IgD-negative memory B cell (primary cell): ENCODE data around the gene CEP128. TPM values are rescaled to one million over a fixed set of nuclear protein-coding genes. Genes with fewer than 3 reads are reported as not detected.

Experiments used
- H3K27ac Mint-ChIP-seq, 3 donors: one replicate each; pipeline ENCODE4 v1.8.0; 2020 to 2022; ENCODE audit warnings: mild to moderate bottlenecking in 3 of 3, mixed read lengths in 3 of 3, moderate library complexity in 1 of 3
- H3K27me3 Mint-ChIP-seq: one replicate; pipeline ENCODE4 v1.8.0; 2021; ENCODE audit warnings: mixed read lengths
- H3K36me3 Mint-ChIP-seq: one replicate; pipeline ENCODE4 v1.8.0; 2020; ENCODE audit warnings: mild to moderate bottlenecking, mixed read lengths
- H3K4me1 Mint-ChIP-seq, 3 donors: one replicate each; pipeline ENCODE4 v1.8.0; 2020 to 2022; ENCODE audit warnings: mixed read lengths in 3 of 3, mild to moderate bottlenecking in 1 of 3
- H3K4me3 Mint-ChIP-seq, 4 donors: one replicate each; pipeline ENCODE4 v1.8.0; 2020 to 2022; ENCODE audit warnings: mild to moderate bottlenecking in 4 of 4, mixed read lengths in 4 of 4, moderate library complexity in 3 of 4
- H3K9me3 Mint-ChIP-seq, 3 donors: one replicate each; pipeline ENCODE4 v1.8.0; 2020 to 2021; ENCODE audit warnings: mixed read lengths in 3 of 3, mild to moderate bottlenecking in 1 of 3
- polyA plus RNA-seq: library from polyadenylated mRNA; unstranded; fragments of 300-500 nt; fragmentation: Illumina TruSeq; gene quantifications from one replicate; pipeline ENCODE4 v1.2.3, GENCODE V29; 2021

The CEP128 gene
- polyA plus RNA-seq = 2.8 TPM

DNA sequence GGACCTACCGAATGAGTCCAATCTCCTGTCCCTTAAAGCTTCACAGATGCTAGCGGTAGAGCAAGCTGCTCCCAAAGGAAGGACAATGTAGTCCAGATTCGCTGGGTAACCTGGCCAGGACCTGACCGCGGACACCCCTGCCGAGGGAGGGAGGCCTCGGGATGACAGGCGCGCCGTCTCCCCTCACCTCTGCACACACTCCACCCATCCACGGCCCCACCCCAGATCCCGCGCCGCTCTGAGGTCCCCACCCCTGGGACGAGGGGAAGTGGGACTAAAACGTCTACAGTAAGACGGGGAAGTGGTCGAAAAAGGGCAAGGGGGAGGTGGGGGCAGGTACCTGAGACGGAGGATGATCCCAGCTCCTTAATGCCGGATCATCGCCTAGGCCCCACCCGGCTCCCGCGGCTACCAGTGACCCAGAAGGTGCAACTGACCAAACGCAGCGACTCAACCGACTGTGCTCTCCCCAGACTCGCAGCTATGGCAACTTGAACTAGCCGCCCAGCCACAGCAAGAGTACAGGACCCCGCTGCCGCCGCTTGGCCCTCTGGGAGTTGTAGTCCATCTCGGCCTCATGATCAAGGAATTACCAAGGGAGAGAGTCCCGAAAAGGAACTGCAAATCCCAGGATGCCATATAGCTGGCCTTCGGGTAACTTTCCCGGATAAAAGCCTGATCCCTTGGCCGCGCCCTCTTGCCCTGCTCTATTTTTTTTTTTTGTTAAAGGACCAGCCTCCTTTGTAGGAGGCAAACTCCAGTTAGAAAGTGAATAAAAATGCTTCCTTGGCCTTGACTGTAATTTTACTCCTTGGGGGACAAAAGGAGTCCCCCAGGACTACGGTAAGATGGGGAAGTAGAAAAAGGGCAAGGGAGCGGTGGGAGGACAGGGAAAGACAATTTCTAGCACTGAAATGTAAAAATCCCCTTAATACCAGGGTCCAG is at the start of gene CEP128:
Gene CEP128, minus strand, starts transcription at position 498 of the 945 bp plus-strand sequence.
- Mint-ChIP-seq H3K4me3 (peak within 1 kb of the TSS; percentile 88 to 95 (median 91)), H3K4me1 (peaks cover 11 to 17% (median 12%) of the 10 kb centered on the region in 3 donors), H3K27ac (peak within 1 kb of the TSS in 2 of 3 donors; percentile 40 to 73), H3K27me3 (no peaks in the 10 kb centered on the region), H3K9me3 (no peaks in the 10 kb centered on the region), H3K36me3 (peaks cover 4% of the 10 kb centered on the region)

DNA sequence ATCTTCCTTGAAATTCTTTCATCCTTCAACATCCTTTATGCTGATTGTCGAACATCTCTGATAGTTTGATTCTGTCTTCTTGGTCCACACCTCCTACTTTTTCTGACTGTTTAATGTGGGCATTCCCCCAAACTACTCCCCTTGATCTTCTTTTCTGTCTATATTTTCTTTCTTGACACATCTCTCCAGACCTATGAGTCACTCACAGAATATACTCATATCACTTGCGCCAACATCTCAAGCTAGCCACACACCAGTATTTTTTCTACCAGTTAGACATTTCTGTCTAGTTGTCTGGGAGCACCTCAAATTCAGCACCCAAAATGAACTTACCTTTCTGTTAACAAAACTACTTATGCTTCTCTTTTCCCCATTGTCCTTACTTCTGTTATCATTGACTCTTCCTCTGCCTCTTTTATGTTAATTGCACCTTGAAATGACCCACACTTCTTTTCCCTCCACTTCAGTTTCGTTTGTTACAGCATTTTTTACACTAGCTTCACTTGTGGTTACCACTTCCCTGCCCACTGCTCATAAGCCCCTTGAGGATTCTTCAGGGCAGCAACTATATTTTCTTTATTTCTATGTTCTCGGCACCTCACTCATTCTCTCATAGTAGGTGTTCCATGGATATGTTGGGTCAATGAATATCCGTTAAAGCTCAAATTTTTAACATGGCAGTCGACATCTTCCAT is 47.3 kb upstream of the CEP128 start:
- Mint-ChIP-seq H3K9me3 (no peaks in the 10 kb centered on the region), H3K4me1 (no peaks in the 10 kb centered on the region), H3K36me3 (peaks cover under 1% of the 10 kb centered on the region), H3K27ac (no peak overlapping the region), H3K4me3 (no peak overlapping the region), H3K27me3 (peaks cover 8% of the 10 kb centered on the region)

GRCh38 chr14:80988192-80988591 is 46.7 kb upstream of the CEP128 start:
- Mint-ChIP-seq H3K27ac (no peak overlapping the region), H3K36me3 (peaks cover 2% of the 10 kb centered on the region), H3K9me3 (no peaks in the 10 kb centered on the region), H3K4me1 (no peaks in the 10 kb centered on the region), H3K4me3 (no peak overlapping the region), H3K27me3 (peaks cover 8% of the 10 kb centered on the region)

DNA sequence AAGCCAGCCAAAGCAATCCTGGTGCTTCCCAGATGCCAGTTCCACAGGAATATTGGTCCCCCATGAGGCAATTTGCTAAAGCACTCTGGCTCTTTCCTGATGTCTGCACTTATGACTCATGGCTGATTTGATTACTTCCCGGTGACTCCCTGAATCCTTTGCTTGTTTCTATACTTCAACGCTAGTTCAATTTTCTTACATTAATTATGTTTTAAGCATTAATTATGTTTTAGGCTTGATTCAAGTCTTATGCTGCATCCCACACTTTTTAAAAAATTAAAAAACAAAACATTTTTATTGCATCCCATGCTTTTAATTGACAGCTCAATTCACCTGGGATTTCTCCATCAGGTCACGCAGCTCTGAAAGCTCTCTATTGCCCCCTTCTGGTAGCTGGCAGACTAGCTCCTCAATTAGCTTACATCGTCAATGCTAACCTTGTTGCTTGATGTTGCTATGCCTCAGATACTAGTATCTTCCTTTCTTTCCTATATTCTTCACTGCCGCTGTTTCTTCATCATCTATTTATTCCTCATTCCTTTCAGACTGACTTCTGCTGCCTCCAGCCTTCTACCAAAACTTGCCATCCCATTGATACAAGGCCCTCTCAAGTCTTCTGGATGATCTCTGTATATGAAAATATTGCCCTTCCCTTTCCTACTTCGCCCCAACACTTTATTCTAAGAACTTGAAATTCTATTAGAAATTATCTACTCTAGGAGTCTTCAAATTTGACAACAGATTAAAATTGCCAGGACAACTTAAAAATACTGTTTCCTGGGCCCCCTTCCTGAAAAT is 45.9 kb upstream of the CEP128 start:
- Mint-ChIP-seq H3K9me3 (no peaks in the 10 kb centered on the region), H3K27me3 (peaks cover 8% of the 10 kb centered on the region), H3K4me3 (no peak overlapping the region), H3K36me3 (peaks cover 2% of the 10 kb centered on the region), H3K27ac (no peak overlapping the region), H3K4me1 (no peaks in the 10 kb centered on the region)

- peaks cover 0 to 2% (median 1%) of the 10 kb centered on the region in 3 donors for H3K4me1 Mint-ChIP-seq
- peaks cover 10% of the 10 kb centered on the region for H3K27me3 Mint-ChIP-seq
Observed at GRCh38 chr14:80982711-80983110, 41.2 kb upstream of the CEP128 start.

DNA sequence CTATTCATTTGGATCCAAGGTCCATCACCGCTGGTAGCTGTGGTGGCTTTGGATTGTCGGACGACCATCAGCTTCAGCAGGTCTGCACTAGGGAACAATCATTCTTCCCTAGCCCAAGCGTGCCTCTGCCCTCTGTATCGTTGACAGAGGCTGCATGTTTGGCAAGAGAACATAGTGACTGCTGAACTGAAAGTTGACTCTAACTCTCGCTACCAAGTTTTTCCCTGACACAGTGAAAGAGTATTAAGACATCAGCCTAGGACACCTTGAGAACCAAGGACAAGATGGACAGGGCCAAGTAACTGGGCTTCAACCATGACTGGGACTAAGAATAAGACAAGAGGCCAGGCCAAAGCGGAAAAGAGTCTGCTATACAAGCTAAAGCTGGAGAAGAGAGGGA is 40.1 kb upstream of the CEP128 start:
- Mint-ChIP-seq H3K36me3 (peaks cover 2% of the 10 kb centered on the region), H3K27ac (no peak overlapping the region), H3K4me3 (no peak overlapping the region), H3K27me3 (peaks cover 12% of the 10 kb centered on the region), H3K9me3 (no peaks in the 10 kb centered on the region), H3K4me1 (peaks cover 0 to 3% (median 2%) of the 10 kb centered on the region in 3 donors)

More at GRCh38 chr14:80982711-80983110, 41.2 kb upstream of the CEP128 start:
- Mint-ChIP-seq H3K27ac (no peak overlapping the region), H3K4me3 (no peak overlapping the region), H3K36me3 (peaks cover 2% of the 10 kb centered on the region), H3K9me3 (no peaks in the 10 kb centered on the region)

DNA sequence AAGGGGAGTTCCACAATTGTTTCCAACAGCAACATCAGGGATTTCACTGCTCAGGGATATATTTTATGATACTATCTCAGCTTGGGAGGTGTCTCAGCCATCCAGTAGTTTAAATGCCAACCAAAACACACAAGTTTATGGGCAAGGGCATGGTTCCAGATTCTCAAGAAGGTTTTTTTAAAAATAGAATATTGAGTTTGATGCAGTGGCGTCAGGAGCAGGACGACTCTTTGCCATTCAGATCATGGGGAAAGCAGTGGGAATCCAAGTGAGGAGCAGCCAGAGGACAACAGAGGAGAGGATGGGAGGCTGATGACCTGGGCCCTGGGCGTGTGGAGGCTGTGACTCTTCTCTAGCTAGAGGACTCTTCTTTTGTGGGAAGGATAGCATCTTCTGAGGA is 39.6 kb upstream of the CEP128 start:
- peaks cover 2% of the 10 kb centered on the region for H3K36me3 Mint-ChIP-seq
- no peak overlapping the region for H3K27ac Mint-ChIP-seq
- no peaks in the 10 kb centered on the region for H3K9me3 Mint-ChIP-seq
- peaks cover 12% of the 10 kb centered on the region for H3K27me3 Mint-ChIP-seq
- peaks cover 0 to 3% (median 2%) of the 10 kb centered on the region in 3 donors for H3K4me1 Mint-ChIP-seq
- H3K4me3 Mint-ChIP-seq = no peak overlapping the region

DNA sequence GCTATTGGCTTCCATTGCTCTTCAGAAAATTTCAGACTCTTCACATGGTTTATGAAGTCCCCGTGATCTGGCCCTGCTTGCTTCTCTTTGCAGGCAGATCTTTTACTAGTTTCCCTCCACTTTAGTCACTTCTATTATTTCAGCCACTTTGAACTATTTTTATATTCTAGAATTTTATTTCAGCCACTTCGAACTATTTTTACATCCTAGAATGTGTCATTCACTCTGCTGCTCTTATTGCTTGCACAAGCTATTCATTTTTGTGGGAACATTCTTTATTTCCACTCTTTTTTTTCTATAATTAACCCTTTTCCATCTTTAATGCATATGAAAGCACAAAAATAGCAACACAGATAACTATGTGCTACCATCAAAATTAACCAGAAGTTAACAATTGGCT is 38.4 kb upstream of the CEP128 start:
- Mint-ChIP-seq H3K9me3 (no peaks in the 10 kb centered on the region), H3K4me3 (no peak overlapping the region)

GRCh38 chr14:80978403-80978802 is 36.9 kb upstream of the CEP128 start:
- no peaks in the 10 kb centered on the region for H3K9me3 Mint-ChIP-seq
- peaks cover 0 to 3% (median 2%) of the 10 kb centered on the region in 3 donors for H3K4me1 Mint-ChIP-seq
- H3K27ac Mint-ChIP-seq = no peak overlapping the region
- peaks cover 10% of the 10 kb centered on the region for H3K27me3 Mint-ChIP-seq
- no peaks in the 10 kb centered on the region for H3K36me3 Mint-ChIP-seq
- H3K4me3 Mint-ChIP-seq = no peak overlapping the region

More for the DNA sequence above, 38.4 kb upstream of the CEP128 start:
- Mint-ChIP-seq H3K4me1 (peaks cover 0 to 3% (median 2%) of the 10 kb centered on the region in 3 donors), H3K27ac (no peak overlapping the region), H3K27me3 (peaks cover 12% of the 10 kb centered on the region), H3K36me3 (peaks cover 2% of the 10 kb centered on the region)

DNA sequence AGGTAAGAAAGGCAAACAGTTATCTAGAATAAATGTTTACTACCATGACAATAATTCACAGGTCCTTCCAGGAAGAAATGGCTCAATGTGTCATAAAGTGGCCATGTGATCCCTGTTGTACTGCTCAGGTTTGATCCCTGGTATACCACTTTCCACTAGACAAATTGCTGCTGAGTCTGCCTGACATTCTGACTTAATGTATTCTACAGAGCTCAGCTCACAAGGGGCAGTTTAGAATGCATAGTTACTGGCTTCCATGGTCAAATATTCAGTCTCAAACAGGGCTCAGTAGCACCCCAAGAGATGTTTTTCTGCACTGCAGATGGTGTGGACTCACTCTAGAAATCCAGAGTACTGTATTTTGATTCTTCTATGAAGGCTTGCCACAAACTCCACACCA is 35.7 kb upstream of the CEP128 start:
- no peaks in the 10 kb centered on the region for H3K36me3 Mint-ChIP-seq

GRCh38 chr14:80974679-80975078 is 33.1 kb upstream of the CEP128 start:
- no peak overlapping the region for H3K27ac Mint-ChIP-seq
- peaks cover 6% of the 10 kb centered on the region for H3K27me3 Mint-ChIP-seq
- no peak overlapping the region for H3K4me3 Mint-ChIP-seq
- no peaks in the 10 kb centered on the region for H3K9me3 Mint-ChIP-seq
- H3K36me3 Mint-ChIP-seq = peaks cover 1% of the 10 kb centered on the region
- peaks cover 0 to 2% (median 2%) of the 10 kb centered on the region in 3 donors for H3K4me1 Mint-ChIP-seq

More for the DNA sequence above, 35.7 kb upstream of the CEP128 start:
- Mint-ChIP-seq H3K4me3 (no peak overlapping the region), H3K27me3 (peaks cover 7% of the 10 kb centered on the region), H3K9me3 (no peaks in the 10 kb centered on the region), H3K4me1 (peaks cover 0 to 3% (median 2%) of the 10 kb centered on the region in 3 donors), H3K27ac (no peak overlapping the region)

DNA sequence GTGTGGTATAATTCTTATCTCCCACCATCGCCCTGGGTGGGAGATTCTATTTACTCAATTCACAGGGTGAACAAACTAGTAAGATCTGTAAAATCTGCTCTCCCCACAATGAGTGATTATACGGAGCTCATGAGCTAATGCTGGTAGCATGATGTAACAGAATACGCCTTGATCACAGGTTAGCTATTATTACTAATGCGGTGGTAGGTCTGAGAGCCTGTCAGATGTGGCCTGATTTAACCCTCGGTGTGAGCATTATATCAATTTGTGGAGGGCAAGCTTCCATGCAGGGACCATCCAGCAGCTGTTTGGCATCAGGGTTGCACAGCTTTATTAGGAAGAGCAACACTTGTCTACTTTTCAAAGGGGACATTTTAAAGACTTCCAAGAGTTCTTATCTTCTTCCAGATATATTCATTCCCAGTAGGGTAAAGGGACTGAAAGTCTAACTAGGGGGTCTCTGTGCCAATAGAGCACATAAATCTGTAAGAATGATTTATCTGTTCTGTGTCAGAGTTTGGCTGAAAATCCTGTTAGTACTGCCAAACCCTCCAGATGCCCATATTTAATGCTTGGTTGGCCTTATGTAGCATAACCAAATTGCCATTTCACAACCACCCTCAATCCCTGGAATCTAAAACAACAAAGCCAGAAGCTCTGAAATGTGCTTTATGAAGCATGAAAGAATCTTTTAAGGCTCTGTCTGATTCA is 32.5 kb upstream of the CEP128 start:
- H3K4me3 Mint-ChIP-seq = no peak overlapping the region
- no peak overlapping the region for H3K27ac Mint-ChIP-seq
- no peaks in the 10 kb centered on the region for H3K9me3 Mint-ChIP-seq
- peaks cover 1% of the 10 kb centered on the region for H3K36me3 Mint-ChIP-seq
- peaks cover 6% of the 10 kb centered on the region for H3K27me3 Mint-ChIP-seq
- H3K4me1 Mint-ChIP-seq = peaks cover 0 to 2% (median 2%) of the 10 kb centered on the region in 3 donors

GRCh38 chr14:80965037-80965436 is 23.5 kb upstream of the CEP128 start:
- H3K27me3 Mint-ChIP-seq = peaks cover 8% of the 10 kb centered on the region
- no peak overlapping the region for H3K27ac Mint-ChIP-seq
- H3K36me3 Mint-ChIP-seq = peaks cover 2% of the 10 kb centered on the region
- H3K4me1 Mint-ChIP-seq = peaks cover 0 to 8% (median 4%) of the 10 kb centered on the region in 3 donors
- no peak overlapping the region for H3K4me3 Mint-ChIP-seq
- H3K9me3 Mint-ChIP-seq = no peaks in the 10 kb centered on the region

DNA sequence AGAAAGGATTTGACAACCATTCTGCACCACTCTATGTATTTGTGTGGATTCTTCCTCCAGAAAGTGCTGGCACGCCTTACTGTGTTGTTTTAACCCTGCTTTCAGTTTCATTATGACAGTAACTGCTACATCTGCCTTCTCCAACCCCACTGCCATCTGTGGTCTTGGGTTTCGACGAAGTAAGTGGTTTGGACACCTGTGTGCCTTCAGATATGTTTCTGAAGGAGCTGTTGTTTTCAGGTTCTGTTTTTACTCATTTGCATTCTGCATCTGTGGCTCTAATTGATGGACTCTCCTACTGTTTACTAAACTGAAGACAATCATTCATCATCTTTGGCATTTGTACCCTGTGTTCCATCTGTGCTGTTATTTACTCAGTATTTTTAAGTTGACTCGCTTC is 18.0 kb upstream of the CEP128 start:
- Mint-ChIP-seq H3K27me3 (peaks cover 6% of the 10 kb centered on the region), H3K4me3 (peak overlapping the region; percentile 12 to 91 (median 71)), H3K4me1 (peaks cover 34 to 54% (median 45%) of the 10 kb centered on the region in 3 donors), H3K9me3 (peaks cover 0 to 2% (median 0%) of the 10 kb centered on the region in 3 donors), H3K36me3 (peaks cover 2% of the 10 kb centered on the region), H3K27ac (peak overlapping the region; percentile 49 to 95 (median 95))
